Measurements from ENCODE around the gene CENPF.

Gene CENPF

GRCh38 chr1:214676747-214677146, 73.8 kb downstream of the CENPF start:
- CTCF ChIA-PET: interaction anchor here (0.7 to 1.9 kb wide), 3 partner anchors 10 to 529 kb away, joined by 3 to 4 read pairs (median 3); no protein-coding TSS in a partner anchor

GRCh38 chr1:214677945-214678344, 75.0 kb downstream of the CENPF start:
- CTCF ChIA-PET: interaction anchor here (1.9 kb wide), 1 partner anchor 11 kb away, joined by 4 read pairs; no protein-coding TSS in a partner anchor
- no peak for TF ChIP-seq CTCF (IDR thresholded peaks at IDR 0.05; ENCODE audit: control extremely low read depth, extremely low read depth, low read depth, missing control alignments)

More at GRCh38 chr1:214676747-214677146, 73.8 kb downstream of the CENPF start:
- TF ChIP-seq CTCF (IDR thresholded peaks at IDR 0.05; ENCODE audit: control extremely low read depth, extremely low read depth, low read depth, missing control alignments): no peak
- POLR2A ChIA-PET: no interaction called here
- DNase-seq (ENCODE audit: extremely low spot score): no peak

GRCh38 chr1:214678386-214678785, 75.4 kb downstream of the CENPF start:
- POLR2A ChIA-PET: interaction anchor here (0.7 kb wide), 1 partner anchor 1522 kb away, joined by 6 read pairs; no protein-coding TSS in a partner anchor
- no peak for TF ChIP-seq CTCF (IDR thresholded peaks at IDR 0.05; ENCODE audit: control extremely low read depth, extremely low read depth, low read depth, missing control alignments)
- DNase-seq (ENCODE audit: extremely low spot score): no peak
- CTCF ChIA-PET: interaction anchor here (1.9 kb wide), 1 partner anchor 12 kb away, joined by 4 read pairs; no protein-coding TSS in a partner anchor

More at GRCh38 chr1:214677945-214678344, 75.0 kb downstream of the CENPF start:
- DNase-seq (ENCODE audit: extremely low spot score): no peak
- POLR2A ChIA-PET: interaction anchor here (0.7 kb wide), 1 partner anchor 1523 kb away, joined by 6 read pairs; no protein-coding TSS in a partner anchor

GRCh38 chr1:214683621-214684020, 80.6 kb downstream of the CENPF start:
- no peak for TF ChIP-seq CTCF (IDR thresholded peaks at IDR 0.05; ENCODE audit: control extremely low read depth, extremely low read depth, low read depth, missing control alignments)
- CTCF ChIA-PET: interaction anchor here (1.0 to 1.6 kb wide), 2 partner anchors 10 to 25 kb away, joined by 3 read pairs; no protein-coding TSS in a partner anchor
- POLR2A ChIA-PET: no interaction called here
- DNase-seq (ENCODE audit: extremely low spot score): no peak

GRCh38 chr1:214685906-214686305, 82.9 kb downstream of the CENPF start:
- TF ChIP-seq CTCF (IDR thresholded peaks at IDR 0.05; ENCODE audit: control extremely low read depth, extremely low read depth, low read depth, missing control alignments): no peak
- ChIA-PET CTCF (no interaction called here), POLR2A (interaction anchor here (0.6 kb wide), 1 partner anchor 67 kb away, joined by 5 read pairs; no protein-coding TSS in a partner anchor)
- no peak for DNase-seq (ENCODE audit: extremely low spot score)

GRCh38 chr1:214686497-214686896, 83.5 kb downstream of the CENPF start:
- ChIA-PET POLR2A (no interaction called here), CTCF (no interaction called here)
- no peak for DNase-seq (ENCODE audit: extremely low spot score)
- no peak for TF ChIP-seq CTCF (IDR thresholded peaks at IDR 0.05; ENCODE audit: control extremely low read depth, extremely low read depth, low read depth, missing control alignments)

Measured in GM10248 (cell line).